Ovary (tissue), 3 donors: Measurements from ENCODE around the gene ACRV1.

Experiments
- CTCF ChIP-seq, 3 donors: fragments of 450-650 bp in 2 of 3; fragments of 200-600 bp in 1 of 3; IDR thresholded peaks; one replicate each; pipeline versions ENCODE4 v1.5.1 to v1.8.0; 2016 to 2022; ENCODE audit warnings: antibody characterized with exemption in 3 of 3, mild to moderate bottlenecking in 1 of 3
- EP300 ChIP-seq: sonication (generic); formaldehyde crosslinking; IDR thresholded peaks from one replicate; pipeline ENCODE4 v1.6.1; 2017; ENCODE audit warnings: antibody characterized with exemption
- POLR2A ChIP-seq: fragments of 450-650 bp; IDR thresholded peaks from one replicate; pipeline ENCODE4 v1.6.1; 2017; ENCODE audit warnings: antibody characterized with exemption, mild to moderate bottlenecking, moderate library complexity
- donor health status: DM: no; HTN: no; CAD: no.

- TF ChIP-seq EP300 (no peak), CTCF (IDR thresholded peaks at IDR 0.05) (no peak), POLR2A (no peak)
These were observed 16.7 kb downstream of the ACRV1 start for GRCh38 chr11:125663910-125664309.
